HG03025 (cell line): ENCODE measurements around the gene IL4I1.
A peak's percentile ranks its signal among the peaks of the same experiment; 100 is the strongest.

Source experiments
- ATAC-seq: cut with Tn5 transposase; IDR thresholded peaks from one replicate; pipeline ENCODE4 v1.9.1; 2021; ENCODE audit warnings: mild to moderate bottlenecking, moderate library complexity; ENCODE audit not compliant: unreplicated experiment, low FRiP score

Gene IL4I1

GRCh38 chr19:49854378-49855263 lies 42.1 kb downstream of the IL4I1 start:
- ATAC-seq, result no peak

GRCh38 chr19:49853852-49854377 lies 42.8 kb downstream of the IL4I1 start:
- no peak for ATAC-seq

DNA sequence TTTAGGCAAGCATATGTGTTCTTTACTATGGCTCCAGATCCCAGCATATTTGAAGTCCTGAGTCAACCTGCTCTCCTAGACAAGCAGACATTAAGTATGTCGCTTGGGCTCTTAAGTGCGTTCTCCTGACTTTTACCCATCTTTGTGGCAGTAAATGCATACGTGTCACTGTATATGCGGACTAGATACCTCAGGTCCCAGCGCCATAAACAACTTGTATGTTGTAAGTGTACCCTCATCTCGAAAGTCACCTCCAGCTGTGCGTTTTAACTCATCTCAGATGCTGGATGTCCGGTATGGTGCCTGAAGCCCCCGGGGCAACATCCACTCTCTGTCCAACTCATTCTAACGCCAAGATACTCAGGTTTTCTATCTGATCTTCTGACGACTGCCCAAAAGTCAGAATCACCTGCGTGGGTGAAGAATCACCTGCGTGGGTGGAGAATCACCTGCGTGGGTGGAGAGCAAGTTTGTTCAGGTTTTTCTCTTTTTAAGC lies 44.0 kb downstream of the IL4I1 start:
- ATAC-seq, result no peak

DNA sequence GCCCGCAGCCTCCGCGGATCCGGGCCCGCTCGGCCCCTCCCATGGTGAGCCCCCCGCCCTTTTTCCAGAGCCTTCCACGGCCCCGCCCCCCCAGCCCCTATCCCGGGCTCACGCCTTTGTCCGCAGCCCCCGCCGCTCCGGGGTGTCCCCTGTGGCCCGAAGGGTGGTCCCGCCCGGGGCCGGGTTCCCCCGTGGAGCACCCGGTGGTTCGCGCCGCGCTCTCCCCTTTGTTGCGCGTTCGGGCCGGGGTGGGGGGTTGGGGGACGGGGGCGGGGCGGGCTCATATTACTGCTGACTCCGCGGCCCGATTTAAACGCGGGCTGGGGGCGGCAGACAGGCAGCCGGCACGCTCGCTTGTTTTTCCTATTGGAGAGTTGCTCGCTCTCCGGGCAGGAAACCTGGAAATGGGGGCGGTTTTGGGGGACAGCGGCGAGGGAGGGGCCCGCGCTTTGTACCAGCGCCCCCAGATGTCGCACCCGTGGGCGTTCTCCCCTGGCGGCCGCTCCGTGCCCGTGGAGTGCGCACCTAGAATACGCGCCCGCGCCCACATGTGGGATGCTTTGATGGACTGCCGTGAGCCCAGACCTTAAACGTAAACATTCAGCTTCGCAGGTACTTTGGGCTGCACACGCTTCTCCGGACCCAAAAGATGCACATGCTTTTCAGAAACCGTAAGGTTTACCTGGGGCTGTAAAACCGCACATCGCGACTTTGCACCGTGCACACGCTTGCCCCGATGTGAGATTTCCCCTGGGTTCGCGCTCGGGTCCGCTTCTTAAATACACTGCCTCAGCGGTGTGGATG lies 45.0 kb downstream of the IL4I1 start:
- no peak for ATAC-seq

DNA sequence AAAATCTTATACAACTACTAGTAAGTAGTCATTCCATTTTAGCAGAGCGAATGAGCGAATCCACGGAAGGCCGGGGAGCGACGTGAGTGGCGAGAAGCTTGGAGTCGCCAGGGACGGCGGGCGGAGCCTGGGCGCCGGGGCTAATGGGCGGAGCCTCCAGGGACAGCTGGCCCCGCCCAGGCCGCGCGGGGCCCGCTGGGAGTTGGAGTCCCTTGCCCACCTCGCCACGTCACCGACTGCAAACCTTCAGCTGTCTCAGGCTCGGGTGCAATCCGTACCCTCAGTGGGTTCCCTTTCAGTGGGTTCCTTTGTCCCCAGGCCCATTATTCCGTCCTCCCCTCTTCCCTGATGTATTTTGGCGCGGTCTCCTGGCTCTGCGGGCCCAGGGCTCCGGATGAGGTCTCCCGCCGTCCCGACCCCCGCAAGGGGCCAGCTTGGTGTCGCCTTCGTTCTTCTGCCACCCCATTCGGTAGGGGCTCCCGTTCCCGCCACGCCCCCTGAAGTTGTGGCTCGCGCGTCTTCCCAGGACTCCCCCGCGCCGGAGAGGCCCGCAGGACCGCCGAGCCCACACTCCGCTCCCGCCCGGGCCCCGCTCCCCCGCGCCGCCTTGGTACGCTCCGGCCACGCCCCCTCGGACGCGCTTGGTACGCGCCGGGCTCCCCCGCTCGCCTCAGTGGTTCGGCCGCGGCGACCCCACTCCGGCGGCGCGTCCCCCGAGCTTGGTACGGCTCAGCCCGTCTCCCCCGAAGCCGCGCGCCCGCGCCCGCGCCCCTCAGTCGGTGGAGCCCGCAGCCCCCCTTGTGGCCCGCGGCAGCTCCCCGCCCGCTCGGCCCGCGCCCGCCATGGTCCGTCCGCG lies 46.0 kb downstream of the IL4I1 start, which contains the start of gene PTOV1:
TSS of gene PTOV1 (plus strand) at position 673 of the 856 bp plus-strand sequence.
- ATAC-seq, result peak; percentile 66

- ATAC-seq, result no peak
These were observed 46.5 kb downstream of the IL4I1 start for GRCh38 chr19:49850221-49850486.

- ATAC-seq, result no peak
These were observed 47.1 kb downstream of the IL4I1 start for GRCh38 chr19:49849433-49850220.

DNA sequence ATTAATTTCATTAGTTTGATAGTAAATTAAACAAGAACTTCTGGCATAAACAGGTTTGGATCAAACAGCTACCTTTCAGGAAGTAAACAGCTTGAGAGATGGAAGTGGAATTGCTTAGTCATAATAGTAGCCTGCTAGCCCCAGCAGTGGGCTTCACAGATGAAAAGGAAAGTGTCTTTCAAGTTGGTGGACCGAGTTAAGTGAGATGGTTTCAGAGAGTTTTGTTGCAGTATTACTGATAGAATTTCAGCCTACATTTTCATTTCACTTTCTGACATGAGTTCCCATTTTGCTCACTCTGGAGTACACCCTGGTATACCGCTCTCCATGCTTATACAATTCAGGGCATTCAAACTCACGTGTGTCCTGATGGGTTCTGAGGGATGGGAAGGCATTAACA lies 47.7 kb downstream of the IL4I1 start:
- ATAC-seq, result no peak

- no peak for ATAC-seq
These were observed 48.7 kb downstream of the IL4I1 start for GRCh38 chr19:49847731-49848696.

- no peak for ATAC-seq
These were observed 50.3 kb downstream of the IL4I1 start for GRCh38 chr19:49846408-49846807.

DNA sequence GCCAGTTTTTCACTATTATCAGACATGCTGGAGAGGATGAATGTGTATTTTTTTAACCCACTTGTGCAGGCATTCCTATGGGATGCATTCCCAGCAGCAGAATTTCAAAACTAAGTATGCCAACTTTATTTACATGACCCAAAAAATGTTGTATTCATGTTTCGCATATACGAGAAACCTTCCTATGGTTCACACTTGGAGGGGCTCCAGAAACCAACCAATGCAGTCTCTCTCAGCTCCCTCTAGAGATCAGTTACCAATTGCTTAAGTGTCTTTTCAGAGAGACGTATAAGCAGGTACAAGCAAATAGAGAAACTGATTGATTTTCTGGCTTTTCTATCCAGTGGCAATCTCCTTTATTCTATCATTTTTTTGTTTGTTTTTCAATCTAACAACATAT lies 51.3 kb downstream of the IL4I1 start:
- ATAC-seq, result no peak

- ATAC-seq, result no peak
These were observed 52.3 kb downstream of the IL4I1 start for GRCh38 chr19:49844138-49845095.

DNA sequence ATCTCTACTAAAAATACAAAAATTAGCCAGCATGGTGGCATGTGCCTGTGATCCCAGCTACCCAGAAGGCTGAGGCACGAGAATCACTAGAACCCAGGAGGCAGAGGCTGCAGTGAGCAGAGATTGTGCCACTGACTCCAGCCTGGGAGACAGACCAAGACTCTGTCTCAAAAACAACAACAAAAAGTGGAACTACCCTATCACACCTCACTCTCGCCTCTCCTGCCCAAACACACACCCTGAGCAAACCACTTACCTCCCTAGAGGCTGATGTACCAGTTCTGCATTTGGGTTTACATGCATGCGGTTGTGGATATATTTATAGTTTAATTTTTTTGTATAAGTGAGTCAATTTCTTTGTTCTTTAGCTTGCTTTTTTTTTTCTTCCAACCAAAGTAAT lies 53.4 kb downstream of the IL4I1 start:
- ATAC-seq, result no peak

DNA sequence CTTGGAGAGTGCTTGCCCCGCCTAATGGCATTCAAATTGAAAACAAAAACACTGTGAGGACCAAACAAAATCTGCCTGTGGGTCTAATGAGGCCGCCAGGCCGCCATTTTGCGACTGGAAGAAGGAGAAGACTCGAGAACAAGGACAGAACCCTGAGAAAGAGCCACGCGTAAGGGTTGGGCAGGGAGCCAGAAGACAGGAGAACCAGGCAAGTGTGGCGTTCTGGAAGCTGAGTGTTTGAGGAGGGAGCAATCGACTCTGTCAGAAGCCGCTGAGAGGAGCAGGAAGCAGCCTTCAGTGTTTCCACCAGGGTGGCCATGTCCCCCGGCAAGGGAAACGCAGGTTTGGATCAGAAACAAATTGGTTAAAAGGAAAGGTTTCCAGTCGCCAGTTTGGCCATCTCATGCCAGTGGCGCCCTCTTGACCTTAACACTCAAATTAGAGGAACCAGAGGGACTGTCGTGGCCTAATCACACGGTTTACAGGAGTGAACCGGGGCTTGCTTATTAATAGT lies 55.9 kb downstream of the IL4I1 start:
- no peak for ATAC-seq

- ATAC-seq, result no peak
These were observed 56.4 kb downstream of the IL4I1 start for GRCh38 chr19:49840321-49840720.

DNA sequence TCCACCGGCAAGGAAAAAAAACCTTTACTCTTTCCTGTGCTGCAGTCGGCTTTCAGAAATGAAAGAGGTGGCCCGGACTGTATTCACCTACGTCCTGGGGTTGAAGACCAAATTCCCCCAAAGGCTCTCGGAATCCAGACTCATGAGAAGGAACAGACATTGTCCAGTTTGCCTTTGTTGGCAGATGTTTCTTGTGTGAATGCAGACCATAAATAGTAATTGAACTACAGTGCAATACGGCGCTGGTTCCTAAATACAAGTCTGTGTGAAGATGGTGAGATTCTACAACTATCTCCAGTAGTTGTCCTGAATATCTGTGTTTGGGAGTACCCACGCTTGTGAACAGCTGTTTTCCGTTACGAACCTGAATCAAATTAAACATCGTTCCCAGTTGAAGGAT lies 57.0 kb downstream of the IL4I1 start:
- ATAC-seq, result no peak
